NB4 (cell line): ENCODE results near the gene LRCOL1.

ENCODE experiments used
- DNase-seq: peaks from one replicate; pipeline ENCODE4 v3.0.0; 2010; ENCODE audit warnings: low read depth
- H3K4me3 ChIP-seq: one replicate; pipeline ENCODE4 v1.5.1; 2011; ENCODE audit warnings: mild to moderate bottlenecking, low read depth, low read length, moderate library complexity
- MYC ChIP-seq: IDR thresholded peaks from 2 replicates; pipeline ENCODE4 v1.6.1; 2011; ENCODE audit warnings: low read depth, low read length
- POLR2A ChIP-seq: IDR thresholded peaks from 2 replicates; pipeline ENCODE4 v1.6.1; 2011; ENCODE audit warnings: mild to moderate bottlenecking; ENCODE audit not compliant: insufficient read length; ENCODE audit errors: extremely low read depth
- TF ChIP-seq, protein P1 (sequence below): IDR thresholded peaks from one replicate; pipeline ENCODE4 v1.5.1; 2012; ENCODE audit warnings: low read depth, low read length
- TF ChIP-seq, protein P2 (sequence below): IDR thresholded peaks from 2 replicates; pipeline ENCODE4 v1.6.1; 2011; ENCODE audit warnings: low read depth, low read length

Gene LRCOL1

DNA sequence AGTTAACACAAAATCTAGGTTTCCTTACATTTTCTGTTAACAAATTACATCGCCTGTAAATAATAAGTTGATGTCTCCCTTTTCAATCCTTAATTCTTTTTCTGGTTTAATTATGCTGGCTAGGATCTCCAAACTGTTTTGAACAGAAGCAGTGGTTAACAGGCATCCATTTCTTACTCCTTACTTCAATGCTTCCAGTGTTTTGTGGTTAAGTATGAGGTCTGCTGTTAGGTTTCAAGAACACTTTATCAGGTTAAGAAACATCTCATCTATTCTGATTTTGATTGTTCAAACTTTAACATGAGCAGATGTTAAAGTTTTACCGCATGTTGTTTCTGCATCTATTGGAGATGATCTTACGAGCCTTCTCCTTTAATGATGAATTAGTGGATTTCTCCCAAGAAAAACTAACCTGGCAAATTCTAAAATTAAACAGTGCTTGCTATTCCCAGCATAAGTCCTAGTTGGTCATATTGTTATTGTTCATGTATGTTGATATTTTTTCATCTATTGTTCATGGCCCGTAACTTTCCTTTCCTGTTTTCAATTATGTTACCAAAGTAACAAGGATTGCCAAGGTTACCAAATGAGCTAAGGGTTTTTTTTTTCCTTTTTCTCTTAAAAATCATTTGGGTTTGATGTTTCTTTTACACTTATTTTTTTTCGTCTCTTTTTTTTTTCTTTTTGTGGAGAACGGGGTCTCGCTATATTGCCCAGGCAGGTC is 43.3 kb upstream of the LRCOL1 start:
- TF ChIP-seq, protein P1, sequence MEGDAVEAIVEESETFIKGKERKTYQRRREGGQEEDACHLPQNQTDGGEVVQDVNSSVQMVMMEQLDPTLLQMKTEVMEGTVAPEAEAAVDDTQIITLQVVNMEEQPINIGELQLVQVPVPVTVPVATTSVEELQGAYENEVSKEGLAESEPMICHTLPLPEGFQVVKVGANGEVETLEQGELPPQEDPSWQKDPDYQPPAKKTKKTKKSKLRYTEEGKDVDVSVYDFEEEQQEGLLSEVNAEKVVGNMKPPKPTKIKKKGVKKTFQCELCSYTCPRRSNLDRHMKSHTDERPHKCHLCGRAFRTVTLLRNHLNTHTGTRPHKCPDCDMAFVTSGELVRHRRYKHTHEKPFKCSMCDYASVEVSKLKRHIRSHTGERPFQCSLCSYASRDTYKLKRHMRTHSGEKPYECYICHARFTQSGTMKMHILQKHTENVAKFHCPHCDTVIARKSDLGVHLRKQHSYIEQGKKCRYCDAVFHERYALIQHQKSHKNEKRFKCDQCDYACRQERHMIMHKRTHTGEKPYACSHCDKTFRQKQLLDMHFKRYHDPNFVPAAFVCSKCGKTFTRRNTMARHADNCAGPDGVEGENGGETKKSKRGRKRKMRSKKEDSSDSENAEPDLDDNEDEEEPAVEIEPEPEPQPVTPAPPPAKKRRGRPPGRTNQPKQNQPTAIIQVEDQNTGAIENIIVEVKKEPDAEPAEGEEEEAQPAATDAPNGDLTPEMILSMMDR = no peak
- no peak for DNase-seq
- no peak overlapping the region for H3K4me3 ChIP-seq

DNA sequence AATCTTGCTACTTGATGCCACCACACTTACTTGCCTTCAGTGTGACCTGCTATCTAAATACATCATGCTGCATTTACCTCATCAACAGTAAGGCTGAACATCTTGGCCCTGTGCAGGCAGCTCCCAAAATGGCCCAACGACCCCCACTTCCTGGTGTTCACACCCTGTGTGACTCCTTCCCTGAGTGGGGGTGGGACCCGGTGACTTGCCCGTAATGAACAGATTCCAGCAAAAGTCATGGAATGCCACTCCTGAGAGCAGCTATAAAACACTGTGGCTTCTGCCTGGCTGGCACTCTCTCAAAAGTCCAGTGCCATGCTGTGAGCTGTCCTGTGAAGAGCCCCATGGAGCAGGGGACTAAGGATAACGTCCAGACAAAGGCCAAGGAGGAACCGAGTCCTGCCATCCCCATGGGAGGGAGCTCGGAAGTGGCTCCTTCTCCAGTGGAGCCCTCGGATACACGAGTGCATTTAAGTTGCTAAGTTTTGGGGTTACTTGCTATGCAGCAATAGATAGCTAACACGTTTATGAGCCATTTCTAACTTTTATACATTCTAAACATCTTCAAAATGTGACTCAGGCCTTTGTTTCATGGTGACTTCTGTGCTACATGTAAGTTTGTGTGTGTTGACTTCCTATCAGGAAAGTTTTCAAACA is 41.2 kb upstream of the LRCOL1 start:
- DNase-seq = no peak
- no peak for TF ChIP-seq POLR2A
- no peak for TF ChIP-seq MYC

DNA sequence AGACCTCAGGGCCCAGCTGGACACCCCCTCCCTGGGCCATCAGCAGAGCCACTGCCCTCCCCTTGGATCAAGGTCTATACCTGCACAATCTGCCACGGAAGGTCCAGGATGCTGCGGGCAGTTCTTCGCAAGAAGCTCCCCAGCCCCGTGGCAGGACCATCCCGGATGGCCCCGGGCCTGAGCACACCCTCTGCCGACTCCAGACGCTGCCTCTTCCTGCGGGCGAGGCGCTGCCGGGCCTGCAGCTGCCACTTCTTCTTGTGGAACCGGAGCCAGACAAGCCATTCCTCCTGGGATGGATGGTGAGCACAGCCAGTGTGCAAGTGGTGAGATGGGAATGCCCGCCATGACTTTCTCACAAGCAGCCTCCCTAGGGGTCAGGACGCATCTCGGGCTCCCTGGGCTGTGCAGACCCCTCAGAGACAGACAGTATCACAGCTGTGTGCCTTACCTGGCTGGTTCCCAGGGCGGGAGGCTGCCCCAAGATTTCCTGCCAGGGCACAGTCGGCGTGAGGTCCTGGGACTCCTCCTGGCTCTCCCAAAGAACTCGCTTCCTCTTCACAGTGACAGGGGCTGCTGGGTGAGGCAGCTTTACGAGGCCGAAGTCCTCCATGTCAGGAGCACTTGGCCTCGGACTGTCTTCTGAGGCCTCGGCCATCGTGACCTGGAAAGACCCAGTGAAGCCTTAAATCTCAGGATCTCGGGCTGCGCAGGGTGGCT is 39.0 kb upstream of the LRCOL1 start:
- no peak overlapping the region for H3K4me3 ChIP-seq
- TF ChIP-seq, protein P2, sequence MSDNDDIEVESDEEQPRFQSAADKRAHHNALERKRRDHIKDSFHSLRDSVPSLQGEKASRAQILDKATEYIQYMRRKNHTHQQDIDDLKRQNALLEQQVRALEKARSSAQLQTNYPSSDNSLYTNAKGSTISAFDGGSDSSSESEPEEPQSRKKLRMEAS = no peak
- TF ChIP-seq POLR2A (no peak), MYC (no peak)
- TF ChIP-seq, protein P1 = no peak
- DNase-seq = no peak

More for the DNA sequence above, 41.2 kb upstream of the LRCOL1 start:
- H3K4me3 ChIP-seq = no peak overlapping the region

DNA sequence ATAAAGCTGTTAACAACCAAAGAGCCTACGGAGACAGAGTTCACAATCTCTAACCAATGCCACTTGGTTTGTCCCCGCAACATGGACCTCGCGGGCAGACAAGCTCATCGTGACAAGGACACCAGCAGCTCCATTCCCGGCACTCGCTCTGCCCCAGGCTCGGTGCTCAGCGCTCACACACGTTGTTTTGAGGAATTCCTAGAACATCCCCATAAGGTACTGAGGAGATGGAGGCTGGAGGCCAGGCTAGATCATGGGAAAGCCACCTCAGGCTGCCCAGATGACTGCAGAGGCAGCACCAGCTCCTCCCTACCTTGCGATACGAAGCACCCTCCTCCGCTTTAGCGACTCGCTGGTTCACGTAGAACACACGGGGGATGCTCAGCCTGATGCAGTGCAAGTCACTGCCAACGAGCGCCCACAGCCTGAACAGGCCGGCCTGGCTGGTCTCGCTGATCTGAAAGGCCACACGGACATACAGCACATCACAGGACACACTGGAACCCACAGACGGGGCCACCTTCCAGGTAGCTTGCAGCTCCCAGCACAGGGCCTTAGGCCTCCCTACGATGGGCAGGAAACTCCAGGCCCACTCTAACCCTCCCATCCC is 38.3 kb upstream of the LRCOL1 start:
- TF ChIP-seq POLR2A = no peak
- no peak for TF ChIP-seq MYC
- TF ChIP-seq, protein P1 = no peak
- TF ChIP-seq, protein P2 = no peak
- DNase-seq = no peak
- no peak overlapping the region for H3K4me3 ChIP-seq

DNA sequence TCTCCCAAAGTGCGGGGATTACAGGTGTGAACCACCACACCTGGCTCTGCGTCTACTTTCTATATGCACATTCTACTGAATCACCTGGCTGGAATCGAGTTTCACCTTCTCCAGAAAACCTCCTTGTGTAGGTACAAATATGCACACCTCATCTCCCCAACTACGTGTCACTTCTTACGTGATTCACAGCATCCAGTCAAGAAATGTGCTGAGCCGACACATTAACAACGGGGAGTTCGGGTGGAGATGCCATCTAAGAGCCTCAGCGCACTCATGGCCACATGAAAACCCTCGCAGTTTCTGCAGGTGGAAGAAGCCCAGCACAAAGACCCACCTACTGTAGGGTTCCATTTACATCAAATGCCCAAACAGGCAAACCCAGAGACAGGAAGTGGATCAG is 37.5 kb upstream of the LRCOL1 start:
- TF ChIP-seq, protein P1 = no peak
- TF ChIP-seq POLR2A (no peak), MYC (no peak)
- TF ChIP-seq, protein P2 = no peak
- no peak for DNase-seq

DNA sequence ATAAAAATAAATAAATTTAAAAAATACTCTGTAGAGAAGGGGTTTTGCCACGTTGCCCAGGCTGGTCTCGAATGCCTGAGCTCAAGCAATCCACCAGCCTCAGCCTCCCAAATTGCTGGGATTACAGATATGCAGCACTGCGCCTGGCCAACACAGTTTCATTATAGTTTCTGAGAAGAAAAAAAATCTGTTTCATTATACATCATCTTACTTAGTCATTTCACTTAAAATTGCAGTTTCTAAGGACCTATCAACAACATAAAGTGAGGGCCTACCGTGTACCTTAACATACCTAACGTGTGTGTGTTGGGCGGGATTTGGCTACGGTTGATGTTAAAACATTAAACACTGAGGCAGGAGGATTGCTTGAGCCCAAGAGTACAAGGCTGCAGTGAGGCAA is 36.5 kb upstream of the LRCOL1 start:
- no peak overlapping the region for H3K4me3 ChIP-seq
- DNase-seq = no peak
- TF ChIP-seq, protein P2 = no peak
- TF ChIP-seq MYC (no peak), POLR2A (no peak)
- TF ChIP-seq, protein P1 = no peak

More for the DNA sequence above, 37.5 kb upstream of the LRCOL1 start:
- no peak overlapping the region for H3K4me3 ChIP-seq
